ENCODE results near the gene A1BG.
"Not testable (repeated sequence)": the region's sequence is repeated elsewhere in the genome, so short reads cannot be mapped to it uniquely, and the experiment has no call there.

Gene A1BG

DNA sequence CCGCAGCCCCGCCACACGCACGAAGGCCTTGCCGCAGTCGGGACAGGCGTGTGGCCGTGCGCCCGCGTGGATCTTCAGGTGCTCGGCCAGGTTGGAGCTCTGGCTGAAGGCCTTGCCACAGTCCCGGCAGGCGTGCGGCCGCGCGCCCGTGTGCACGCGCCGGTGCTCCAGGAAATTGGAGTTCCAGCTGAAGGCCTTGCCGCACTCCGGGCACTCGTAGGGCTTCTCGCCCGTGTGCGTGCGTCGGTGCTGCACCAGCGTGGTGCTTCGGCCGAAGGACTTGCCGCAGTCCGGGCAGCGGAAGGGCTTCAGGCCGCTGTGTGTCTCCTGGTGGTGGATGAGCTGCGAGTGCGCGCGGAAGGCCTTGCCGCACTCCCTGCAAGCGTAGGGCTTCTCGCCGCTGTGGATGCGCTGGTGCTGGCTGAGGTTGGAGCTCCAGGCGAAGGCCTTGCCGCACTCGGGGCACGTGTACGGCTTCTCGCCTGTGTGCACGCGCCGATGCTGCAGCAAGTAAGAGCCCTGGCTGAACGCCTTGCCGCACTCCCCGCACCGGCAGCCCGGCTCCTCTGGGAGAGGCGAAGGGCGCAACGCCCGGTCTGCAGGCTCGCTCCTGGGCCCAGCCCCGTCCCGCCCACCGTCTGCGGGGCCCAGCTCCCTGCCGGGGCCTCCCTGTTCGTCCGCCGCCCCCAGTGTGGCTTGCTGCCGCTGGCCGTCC is 3.6 kb upstream of the A1BG start:
- DNase-seq, result no peak

DNA sequence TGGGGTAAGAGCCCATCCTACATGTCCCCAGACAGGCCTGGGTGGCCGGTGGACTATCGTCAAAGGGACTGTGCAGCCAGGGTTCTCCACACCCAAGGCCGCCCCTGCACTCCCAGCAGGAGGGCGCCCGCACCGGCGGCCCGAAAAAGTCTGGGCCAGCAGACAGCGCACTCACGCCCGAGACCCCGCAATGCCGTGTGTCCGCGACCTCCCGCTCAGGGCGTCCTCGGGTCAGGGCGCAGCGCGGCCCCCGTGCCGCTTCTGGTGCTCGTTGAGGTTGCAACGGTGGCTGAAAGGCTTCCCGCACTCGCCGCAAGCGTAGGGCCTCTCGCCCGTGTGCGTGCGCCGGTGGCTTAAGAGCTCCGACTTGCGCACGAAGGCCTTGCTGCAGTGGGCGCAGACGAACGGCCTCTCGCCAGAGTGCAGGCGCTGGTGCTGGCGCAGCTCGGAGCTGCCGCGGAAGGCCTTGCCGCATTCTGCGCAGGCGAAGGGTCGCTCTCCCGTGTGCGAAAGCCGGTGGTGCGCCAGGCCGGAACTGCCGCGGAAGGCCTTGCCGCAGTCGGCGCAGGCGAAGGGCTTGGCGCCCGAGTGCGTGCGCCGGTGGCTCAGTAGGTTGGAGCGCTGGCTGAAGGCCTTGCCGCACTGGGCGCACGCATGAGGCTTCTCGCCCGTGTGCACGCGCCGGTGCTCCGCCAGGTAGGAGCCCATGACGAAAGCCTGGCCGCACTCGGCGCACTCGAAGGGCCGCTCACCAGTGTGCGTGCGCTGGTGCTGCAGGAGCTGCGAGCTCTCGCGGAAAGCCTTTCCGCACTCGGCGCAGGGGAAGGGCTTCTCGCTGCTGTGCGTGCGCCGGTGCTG is 2.8 kb upstream of the A1BG start:
- DNase-seq, result no peak

DNA sequence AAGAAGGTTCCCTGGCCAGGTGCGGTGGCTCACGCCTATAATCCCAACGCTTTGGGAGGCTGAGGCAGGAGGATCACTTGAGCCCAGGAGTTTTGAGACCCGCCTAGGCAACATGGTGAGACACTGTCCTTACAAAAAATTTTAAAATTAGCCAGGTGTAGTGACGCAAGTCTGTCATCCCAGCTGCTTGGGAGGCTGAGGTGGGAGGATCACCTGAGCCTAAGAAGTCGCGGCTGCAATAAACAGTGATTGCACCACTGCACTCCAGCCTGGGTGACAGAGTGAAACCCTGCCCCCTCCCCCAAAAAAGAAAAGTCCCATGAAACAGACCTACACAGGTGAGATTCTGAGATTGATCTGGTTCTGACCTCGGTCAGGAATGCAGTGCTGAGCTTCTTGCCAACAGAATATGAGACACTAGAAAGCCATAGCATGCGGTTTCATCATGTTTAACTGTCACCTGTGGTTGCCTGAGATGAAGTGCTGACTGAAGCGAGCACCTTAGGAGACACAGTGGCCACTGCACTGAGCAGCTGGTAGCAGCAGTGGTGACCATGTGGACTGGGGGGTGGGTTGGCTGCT is 2.0 kb upstream of the A1BG start:
- no peak for DNase-seq

DNA sequence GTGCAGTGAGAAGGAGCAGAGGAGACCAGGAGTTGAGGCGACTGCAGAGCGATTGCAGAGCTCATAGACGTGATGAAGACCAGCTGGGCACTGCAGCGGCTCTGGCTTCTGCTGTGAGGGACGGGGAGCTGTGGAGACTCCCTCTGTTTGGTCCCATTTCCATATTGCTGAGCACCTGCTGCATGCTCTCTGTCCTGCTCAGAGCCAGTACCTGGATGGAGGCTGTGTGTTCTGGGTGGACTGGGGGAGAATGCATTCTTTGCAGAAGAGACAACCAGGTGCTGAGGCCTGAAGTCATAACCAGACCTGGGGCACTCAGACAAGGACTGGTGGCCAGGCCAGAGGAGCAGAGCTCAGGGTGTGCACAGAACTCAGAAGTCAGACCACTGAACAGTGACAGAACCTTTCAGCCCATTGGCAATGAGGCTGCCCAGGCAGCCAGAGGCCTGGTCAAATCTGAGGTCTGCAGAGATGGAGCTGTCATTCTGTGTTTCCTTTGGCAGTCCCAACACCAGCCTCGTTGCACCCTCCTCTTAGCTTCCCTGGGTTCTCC is 1.3 kb upstream of the A1BG start:
- DNase-seq, result no peak

DNA sequence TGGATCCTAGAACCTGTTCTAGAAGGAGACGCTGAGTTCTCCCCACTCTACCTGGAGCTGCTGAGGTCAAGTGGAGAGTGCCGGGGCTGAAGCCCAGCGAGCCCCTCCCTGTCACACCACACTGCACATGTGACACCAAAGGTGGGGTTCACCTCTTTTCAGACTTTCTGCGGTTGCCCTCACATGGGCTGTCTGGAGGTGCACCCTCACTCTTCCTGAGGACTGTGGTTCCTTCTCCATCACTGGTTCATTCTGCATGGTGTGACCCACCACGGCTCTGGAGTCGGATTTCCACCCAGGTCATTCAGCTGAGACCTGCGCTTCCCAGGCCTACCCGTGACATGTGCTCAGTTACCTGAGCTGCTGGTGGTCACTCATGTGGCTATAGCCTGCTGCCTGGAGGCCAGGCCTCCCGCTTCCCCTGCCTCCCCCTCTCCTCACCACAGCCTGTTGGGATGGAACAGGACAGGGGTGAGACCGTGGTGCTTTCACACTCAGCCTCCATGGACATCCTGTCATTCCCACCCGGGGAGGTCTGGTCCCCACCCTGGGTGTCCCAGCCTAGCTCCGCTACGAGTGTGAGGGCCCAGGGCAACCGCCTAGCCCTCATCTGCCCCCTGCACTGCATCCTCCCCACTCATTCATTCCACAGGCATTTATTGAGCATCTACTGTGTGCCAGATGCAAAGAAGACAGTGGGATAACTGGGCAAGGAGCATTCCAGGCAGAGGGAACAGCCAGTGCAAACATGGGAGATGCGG is 605 bp upstream of the A1BG start:
- no peak for DNase-seq

GRCh38 chr19:58351990-58352755 is 1.1 kb downstream of the A1BG start:
- no peak for DNase-seq

DNA sequence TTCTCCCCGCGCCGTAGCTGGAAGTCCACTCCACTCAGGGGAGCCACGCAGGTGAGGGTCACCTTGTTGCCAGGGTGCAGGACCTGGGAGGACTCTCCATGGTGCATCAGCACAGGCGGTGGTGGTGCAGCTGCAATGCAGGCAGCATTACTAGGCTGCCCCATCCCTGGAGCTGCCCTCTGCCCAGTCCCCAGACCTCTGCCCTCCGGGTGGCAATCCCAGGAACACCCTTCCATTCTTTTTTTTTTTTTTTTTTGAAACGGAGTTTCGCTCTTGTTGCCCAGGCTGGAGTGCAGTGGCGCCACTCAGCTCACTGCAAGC is 1.8 kb downstream of the A1BG start:
- DNase-seq, result no peak

- DNase-seq, result no peak
These were observed 2.3 kb downstream of the A1BG start for GRCh38 chr19:58350871-58351557.

DNA sequence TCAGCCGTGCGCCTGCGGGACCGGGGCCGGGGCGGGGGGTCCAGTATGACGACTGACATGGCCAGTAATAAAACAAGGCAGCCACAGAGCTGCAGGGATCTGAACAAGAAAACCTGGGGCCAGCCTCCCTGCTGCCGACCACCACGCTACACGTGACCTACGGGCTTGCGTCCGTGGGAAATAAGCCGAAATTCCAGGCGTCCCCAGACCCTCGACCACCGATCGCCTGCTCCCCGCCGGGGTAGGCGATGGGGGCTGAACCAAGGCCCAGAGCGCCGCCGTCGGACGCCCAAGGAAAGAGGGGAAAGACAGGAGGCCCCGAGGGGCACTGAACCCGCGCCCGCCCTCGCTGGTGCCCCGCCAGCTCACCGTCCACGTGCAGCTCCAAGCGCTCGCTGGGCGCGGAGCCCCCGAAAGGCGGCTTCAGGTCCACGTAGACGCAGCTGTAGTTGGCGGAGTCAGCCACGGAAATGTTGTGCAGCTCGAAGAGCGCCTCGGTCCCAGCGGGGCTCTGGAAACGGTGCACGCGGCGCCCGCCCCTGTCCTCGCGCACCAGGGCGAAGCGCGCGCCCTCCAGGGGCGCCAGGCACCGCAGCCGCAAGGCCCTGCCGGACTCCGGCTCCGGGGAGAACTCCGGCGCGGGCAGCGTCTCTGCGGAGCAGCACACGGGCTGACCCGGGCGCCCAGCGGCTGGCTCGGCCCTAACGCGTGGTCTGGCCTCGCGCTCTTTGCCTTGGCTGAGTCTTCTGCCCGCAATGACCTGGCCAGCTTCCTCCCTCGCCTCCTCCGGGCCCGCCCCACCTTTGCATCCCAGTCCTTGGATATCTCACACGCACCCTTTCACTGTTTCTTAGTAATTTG is 3.1 kb downstream of the A1BG start:
- DNase-seq, result no peak

- no peak for DNase-seq
These were observed 3.7 kb downstream of the A1BG start for GRCh38 chr19:58349590-58349989.

DNA sequence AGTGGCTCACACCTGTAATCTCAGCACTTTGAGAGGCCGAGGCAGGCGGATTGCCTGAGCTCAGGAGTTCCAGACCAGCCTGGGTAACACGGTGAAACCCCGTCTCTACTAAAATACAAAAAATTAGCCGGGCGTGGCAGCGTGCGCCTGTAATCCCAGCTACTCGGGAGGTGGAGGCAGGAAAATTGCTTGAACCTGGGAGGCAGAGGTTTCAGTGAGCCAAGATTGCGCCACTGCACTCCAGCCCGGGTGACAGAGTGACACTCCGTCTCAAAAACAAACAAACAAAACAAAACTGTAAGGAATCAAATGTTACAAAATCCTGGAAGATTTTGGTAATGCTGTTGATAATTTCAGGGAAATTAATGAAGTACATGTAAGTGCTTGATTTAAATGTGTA is 5.2 kb downstream of the A1BG start:
- not testable (repeated sequence) for DNase-seq

- DNase-seq, result no peak
These were observed 6.0 kb downstream of the A1BG start for GRCh38 chr19:58346961-58347929.

DNA sequence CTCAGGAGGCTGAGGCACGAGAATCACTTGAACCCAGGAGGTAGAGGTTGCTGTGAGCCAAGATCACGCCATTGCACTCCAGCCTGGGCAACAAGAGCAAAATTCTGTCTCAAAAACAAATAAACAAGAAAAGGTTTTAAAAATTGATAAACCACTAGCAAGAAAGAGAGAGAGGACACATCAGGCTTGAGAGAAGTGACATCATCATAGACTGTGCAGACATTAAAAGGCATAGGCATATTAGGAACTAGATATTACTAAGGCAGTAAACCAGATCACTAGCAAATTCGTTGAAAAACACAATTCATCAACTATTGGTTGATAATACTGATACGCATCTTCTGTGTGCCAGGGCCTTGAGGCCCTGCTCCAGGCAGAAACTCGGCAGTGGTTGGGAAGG is 7.7 kb downstream of the A1BG start:
- no peak for DNase-seq

DNA sequence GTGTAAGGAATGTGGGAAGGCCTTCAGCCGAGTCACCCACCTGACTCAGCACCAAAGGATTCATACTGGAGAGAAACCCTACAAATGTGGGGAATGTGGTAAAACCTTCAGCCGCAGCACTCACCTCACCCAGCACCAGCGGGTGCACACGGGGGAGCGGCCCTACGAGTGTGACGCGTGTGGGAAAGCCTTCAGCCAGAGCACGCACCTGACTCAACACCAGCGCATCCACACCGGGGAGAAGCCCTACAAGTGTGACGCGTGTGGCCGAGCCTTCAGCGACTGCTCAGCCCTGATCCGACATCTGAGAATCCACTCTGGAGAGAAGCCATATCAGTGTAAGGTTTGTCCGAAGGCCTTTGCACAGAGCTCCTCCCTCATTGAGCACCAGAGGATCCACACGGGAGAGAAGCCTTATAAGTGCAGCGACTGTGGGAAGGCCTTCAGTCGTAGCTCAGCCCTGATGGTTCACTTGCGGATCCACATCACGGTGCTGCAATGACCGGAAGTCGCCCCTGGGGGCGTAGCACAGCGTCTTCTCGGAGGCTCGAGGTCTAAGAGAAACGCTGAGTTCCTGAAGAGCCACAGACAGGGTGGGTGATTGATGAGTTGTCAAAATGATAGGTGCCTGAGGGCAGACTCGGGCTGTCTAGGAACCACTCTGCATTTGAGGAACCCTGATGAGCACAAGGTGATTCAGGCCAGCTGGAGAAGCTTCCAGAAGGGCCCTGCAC is 14.3 kb downstream of the A1BG start:
- no peak for DNase-seq

GRCh38 chr19:58338336-58338735 is 15.0 kb downstream of the A1BG start:
- no peak for DNase-seq

DNA sequence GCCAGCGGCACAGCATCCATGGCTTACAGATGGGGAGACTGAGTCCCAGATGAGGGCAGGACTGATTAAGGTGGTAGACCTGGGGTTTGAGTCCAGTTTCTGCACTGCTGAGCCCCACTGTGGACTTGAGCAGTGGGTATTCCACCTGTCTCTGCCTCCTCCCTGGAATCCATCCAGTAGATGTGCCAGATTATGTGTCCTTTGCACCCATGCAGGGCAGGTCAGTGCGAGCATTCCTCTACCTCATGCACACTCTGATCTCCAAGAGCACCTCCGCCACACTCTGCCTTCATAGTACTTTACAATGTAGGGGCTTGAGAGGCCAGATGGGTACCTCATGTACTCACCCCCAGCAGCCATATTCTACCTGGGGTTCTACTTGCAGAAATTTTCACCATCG is 16.5 kb downstream of the A1BG start:
- no peak for DNase-seq

DNA sequence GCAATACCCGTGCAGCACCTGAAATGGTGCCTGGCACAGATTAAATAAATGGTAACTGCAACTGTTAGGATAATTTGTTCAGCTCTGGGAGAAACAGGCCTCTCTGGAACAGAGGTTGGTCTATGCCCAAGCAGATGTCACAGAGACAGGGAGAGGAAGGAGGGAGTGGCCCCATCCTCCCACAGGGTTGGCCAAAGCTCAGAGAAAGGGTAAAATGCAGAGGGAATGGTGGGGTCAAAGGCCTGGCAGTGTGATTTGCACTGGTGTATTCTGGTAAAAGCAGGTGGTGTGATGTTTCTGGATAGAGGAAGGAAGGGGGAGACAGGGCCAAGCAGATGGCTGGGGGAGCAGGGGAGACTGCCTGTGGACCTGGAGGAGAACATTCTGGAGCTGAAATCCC is 17.1 kb downstream of the A1BG start:
- no peak for DNase-seq

DNA sequence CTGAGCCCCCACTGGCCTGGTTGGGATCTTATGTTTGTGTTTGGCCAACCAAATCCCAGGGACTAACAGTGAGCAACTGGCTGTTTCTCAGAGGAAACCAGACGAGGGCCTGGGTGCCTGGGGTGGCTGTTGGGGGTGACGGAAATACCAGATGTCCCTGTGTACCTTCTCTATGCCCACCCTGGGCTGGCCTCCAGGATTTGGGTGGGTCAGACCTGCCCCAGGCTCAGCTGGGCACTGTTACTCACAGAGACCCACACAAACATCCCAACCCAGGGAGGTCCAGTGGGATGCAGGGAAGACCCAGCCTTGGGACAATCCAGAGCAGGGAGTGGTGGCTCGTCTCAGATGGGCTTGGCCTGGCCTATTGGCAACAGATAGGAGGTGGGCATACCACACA is 17.7 kb downstream of the A1BG start:
- DNase-seq, result no peak
